HG02571 (cell line): ENCODE measurements around the gene CTNNA2.

Source experiments
- ATAC-seq: cut with Tn5 transposase; IDR thresholded peaks from one replicate; pipeline ENCODE4 v1.9.1; 2021; ENCODE audit warnings: mild to moderate bottlenecking, moderate library complexity; ENCODE audit not compliant: unreplicated experiment

CTNNA2 gene

GRCh38 chr2:80354858-80355257 is 842.0 kb downstream of the CTNNA2 start:
- no peak for ATAC-seq

DNA sequence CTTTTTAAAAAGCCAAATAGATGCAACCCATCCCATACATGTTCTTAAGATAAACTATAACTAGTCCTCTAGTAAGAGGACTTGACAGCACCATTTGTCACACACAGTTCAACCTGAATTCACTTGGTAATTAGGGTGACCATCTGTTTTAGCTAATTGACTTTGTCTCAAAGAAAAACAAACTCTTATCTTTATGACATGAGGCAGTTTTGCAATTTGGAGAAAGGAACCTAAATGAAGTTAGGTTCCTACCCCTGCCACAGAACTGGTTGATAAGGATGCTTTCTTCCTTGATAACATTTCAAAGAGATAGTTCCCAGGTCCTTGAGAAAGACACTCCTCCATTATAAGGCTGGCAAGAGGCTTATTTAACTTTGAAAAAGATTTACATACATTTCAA is 849.1 kb downstream of the CTNNA2 start:
- ATAC-seq, result no peak

GRCh38 chr2:80363330-80363729 is 850.5 kb downstream of the CTNNA2 start:
- ATAC-seq, result no peak

DNA sequence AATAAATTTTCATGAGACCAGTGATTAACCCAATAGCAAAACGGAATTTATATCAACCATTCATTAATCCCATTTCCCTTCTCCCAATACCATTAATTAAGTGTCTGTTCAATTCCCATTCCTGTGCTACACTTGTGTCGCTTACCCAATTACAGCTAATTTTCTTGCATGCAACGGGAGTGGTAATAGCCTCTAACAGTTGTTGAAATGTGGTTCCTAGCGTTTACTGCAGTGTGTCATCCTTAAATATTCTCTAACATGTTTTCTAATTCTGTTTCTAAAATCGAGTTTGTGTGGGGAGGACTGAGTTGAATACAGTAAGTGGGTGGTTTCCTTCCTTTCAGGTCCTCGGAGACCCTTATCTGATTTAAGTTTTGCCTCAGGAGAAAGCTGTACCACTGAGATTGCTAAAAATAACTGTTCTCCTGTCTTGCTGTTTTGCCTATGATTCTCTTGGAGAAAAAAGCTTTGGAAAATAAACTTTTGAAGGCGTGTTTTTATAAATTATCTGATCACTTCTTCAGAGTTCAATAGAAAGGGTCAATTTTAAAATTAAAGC is 851.0 kb downstream of the CTNNA2 start:
- no peak for ATAC-seq

GRCh38 chr2:80364524-80365212 is 851.8 kb downstream of the CTNNA2 start:
- ATAC-seq, result no peak

GRCh38 chr2:80365762-80366161 is 852.9 kb downstream of the CTNNA2 start:
- no peak for ATAC-seq

DNA sequence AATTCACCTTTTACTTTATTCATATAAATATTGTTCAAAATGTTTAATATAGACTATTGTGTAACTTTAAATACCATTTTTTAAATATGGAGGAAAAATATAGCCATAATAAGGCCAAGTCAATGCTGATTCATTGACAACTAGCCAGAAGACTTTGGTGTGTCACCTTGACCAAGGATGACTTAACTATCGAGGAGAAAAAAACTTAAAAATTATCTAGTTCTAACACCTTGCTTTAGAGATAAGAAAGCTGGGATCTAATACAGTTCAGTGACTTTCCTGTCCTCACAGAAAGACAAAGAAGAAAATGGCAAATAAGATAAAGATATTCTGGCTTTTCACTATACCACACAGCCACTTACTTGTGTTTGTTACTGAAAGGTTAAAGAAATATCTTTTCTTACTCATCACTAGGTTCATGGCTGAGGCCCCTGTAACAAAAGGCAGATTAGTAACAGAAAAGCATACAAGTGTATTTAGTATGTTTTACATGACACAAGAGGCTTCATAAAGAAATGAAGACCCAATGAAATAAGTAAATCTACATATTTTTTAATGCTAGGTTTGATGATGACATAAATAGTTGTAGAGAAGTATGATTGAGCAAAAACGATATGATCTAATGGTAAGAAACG is 857.6 kb downstream of the CTNNA2 start:
- ATAC-seq, result no peak

DNA sequence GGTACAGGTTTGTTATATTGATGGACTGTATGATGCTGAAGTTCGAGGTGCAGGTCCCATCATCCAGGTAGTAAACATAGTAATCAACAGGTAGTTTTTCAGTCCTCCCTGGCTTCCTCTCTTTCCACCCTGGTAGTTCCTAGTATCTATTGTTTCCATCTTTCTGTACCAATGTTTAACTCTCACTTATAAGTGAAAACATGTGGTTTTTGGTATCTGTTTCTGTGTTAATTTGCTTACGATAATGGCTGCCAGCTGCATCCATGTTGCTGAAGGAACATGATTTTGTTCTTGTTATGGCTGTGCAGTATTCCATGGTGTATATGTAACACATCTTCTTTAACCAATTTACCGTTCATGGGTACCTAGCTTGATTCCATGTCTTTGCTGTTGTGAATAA is 861.3 kb downstream of the CTNNA2 start:
- ATAC-seq, result no peak

GRCh38 chr2:80377071-80377470 is 864.2 kb downstream of the CTNNA2 start:
- no peak for ATAC-seq

DNA sequence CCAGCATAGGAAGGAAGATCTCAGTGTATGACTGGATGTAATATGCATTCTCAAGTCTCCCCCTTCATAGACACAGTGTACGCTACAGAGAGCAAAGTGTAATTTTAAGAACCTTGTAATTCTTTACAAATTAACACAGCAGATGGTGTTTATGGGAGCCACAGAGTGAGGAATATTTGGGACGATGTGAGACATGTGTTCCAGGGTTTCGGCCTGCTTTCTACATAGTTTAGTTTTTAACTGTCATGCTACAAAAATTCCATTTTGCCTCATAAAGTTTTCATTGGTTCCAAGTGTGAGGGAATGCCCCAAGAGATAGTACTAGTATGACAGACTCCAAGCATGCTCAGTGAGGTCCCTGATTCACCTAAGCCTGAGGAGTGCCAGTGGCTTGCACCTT is 867.9 kb downstream of the CTNNA2 start:
- no peak for ATAC-seq

DNA sequence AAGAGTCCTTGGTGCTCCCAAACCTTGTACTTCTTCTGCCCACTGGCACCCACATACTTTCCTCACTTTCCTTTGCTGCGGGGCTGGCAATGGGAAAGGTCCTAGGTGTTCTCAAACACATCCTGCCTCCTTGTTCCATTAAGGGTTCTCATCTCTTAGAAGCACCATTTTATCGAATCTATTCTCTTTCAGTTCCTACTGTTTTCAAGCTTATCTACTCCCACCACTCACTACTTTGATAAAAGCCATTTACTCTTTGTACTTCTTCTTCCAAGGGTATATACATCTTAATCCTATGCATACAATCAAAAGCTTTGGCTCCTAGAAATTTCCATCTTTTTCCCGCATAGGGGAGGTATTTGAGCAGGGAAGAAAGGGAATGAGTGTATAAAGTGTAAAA is 868.8 kb downstream of the CTNNA2 start:
- ATAC-seq, result no peak

DNA sequence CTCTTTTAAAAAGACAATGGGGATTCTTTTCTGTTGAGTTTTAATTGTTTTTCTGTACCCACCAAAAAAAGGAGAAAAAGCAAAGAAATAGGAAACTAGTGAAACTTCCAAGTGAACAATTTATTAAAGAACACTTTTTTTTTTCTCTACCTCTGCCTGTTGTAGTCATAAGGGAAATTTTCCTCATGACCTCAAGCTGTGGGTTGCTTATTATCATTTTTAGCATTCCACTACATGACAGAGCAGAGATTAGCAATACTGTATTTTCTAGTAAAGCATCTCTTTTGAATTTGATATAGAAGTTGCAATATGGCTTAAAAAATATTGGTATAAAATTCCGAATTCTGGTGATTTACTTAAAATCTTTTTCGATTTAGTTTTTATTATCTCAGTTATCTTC is 879.6 kb downstream of the CTNNA2 start:
- ATAC-seq, result no peak

DNA sequence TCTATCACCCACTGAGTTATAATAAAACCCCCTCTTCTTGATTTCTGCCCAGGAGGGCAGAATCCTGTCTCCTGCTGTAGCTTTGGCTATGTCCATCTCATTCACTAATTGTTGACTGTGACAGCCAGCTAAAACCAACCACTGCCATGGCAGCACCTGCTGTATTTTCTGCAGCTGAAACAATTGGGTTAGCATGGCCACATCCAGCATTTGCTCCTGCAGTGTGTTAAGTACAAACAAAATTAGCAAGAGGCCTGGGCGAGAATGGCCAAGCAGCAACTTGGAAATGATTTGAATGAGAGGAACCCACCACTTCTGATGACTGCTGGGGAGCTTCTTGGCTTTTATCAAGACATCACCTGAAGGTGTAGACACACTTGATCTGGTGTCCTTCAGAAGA is 881.1 kb downstream of the CTNNA2 start:
- ATAC-seq, result no peak

- no peak for ATAC-seq
These were observed 882.4 kb downstream of the CTNNA2 start for GRCh38 chr2:80395251-80395650.

GRCh38 chr2:80396276-80396675 is 883.4 kb downstream of the CTNNA2 start:
- ATAC-seq, result no peak

DNA sequence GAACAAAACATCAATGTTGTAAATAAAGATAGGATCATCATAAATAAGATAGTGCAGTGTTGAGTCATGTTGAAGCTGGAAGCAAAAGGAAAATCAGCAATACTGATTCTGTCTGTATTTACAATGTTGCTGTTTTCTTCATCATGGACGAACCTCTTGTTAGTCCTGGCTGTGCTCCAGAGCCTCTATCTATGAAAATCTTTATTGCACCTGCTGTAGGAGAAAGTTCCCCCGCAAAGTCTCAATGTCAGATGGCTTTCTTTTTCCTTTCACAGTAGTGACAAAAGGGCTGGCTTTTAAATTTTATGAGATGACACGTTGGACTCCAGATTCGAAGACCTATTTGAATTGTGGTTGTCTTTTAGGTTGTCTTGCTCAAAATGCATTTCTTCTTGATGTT is 890.2 kb downstream of the CTNNA2 start:
- no peak for ATAC-seq

GRCh38 chr2:80407377-80407776 is 894.5 kb downstream of the CTNNA2 start:
- ATAC-seq, result no peak

DNA sequence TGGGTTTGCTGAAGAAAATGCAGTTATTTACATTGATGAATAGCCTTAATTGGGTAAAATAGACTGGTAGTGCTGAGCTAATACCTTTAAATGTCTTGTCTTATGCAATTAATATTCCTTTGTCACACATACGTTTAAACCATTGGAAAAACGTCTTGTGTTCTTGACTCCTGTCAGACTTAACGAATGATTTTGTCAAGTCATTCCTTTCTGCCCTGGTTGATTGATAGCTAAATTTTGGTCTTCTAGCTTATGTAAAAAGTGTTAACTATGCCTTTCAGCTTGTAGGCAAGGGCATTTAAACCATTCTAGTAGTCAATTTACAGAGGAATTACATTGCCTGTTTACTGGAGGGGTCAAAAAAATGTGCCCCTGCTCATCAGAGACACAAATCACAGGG is 897.5 kb downstream of the CTNNA2 start:
- ATAC-seq, result no peak

DNA sequence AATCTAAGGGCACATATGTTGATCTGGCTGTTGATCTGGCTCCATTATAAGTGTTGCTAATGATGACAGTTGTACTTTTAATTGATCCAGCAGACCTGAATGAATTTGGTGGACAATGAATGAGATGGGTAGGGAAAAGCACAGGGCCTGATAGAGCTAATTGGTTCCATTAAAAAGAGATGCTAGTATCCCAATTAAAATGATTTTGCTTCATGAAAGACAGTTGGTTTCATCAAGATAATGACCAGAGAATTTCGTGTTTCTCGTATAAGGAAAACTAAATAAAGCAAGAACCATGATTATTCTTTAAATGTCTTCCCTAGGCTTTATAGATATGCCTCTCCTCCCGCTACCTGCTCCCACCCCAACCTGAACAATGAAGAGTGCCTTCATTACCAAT is 900.3 kb downstream of the CTNNA2 start:
- no peak for ATAC-seq

GRCh38 chr2:80417737-80418136 is 904.9 kb downstream of the CTNNA2 start:
- ATAC-seq, result no peak

DNA sequence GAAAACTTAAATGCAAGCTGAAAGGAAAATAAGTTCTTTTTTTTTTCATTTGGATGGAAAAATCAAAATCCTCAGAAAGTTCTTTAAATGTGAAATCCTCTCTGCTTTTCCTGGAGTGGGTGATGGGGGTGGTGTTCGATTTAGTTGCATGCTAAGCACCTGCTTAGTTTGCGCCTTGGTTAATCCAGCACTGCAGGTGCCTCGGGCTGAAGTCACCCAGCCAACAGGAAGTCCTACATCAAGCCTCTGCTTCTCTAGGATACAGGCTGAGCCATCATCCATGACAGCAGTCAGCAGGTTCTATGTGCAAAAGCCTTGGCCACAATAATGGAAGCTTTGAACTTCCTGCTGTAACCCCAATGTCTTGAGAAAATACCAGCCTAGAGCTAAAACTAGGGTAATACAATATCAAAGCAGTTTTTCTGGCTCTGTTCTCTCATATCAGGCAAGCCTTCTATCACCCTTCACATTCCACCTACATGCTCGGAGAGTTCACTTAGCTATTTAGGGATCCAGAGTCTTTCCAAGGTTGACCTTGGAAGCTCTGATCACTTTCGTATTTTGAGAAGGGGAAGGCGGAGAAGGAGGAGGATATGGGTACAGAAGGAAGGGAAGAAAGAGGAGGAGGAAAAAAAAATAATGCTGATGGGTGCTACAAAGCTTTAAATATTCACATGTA is 907.8 kb downstream of the CTNNA2 start:
- ATAC-seq, result no peak

- no peak for ATAC-seq
These were observed 916.4 kb downstream of the CTNNA2 start for GRCh38 chr2:80429251-80429650.
